Measurements from ENCODE around the gene SNX24.

DNA sequence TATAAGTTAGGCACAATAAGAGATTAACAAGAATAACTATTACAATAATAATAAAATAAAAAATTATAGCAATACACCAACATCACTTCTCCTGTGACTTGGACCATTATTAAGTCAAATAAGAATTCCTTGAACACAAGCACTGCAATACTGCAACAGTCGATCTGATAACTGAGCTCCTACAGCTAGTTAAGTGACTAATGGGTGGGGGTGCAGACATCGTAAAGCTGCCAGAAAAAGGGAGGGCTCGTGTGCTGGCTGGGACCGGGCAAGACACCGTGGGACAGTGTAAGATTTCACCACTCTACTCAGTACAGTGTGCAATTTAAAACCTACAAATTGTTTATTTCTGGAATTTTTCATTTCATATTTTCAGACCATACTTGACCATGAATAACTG, 78.8 kb downstream of the SNX24 start:
- no peak for TF ChIP-seq ZNF175 (tag by site-specific recombination; IDR thresholded peaks at IDR 0.05)
- TF ChIP-seq ZNF302 (tag by site-specific recombination; IDR thresholded peaks at IDR 0.05; ENCODE audit: low read depth): no peak
- TF ChIP-seq ZBTB49 (tag by site-specific recombination; IDR thresholded peaks at IDR 0.05; ENCODE audit: low read depth): no peak
- no peak for TF ChIP-seq OSR2 (tag by site-specific recombination; IDR thresholded peaks at IDR 0.05)
- TF ChIP-seq, protein P1, sequence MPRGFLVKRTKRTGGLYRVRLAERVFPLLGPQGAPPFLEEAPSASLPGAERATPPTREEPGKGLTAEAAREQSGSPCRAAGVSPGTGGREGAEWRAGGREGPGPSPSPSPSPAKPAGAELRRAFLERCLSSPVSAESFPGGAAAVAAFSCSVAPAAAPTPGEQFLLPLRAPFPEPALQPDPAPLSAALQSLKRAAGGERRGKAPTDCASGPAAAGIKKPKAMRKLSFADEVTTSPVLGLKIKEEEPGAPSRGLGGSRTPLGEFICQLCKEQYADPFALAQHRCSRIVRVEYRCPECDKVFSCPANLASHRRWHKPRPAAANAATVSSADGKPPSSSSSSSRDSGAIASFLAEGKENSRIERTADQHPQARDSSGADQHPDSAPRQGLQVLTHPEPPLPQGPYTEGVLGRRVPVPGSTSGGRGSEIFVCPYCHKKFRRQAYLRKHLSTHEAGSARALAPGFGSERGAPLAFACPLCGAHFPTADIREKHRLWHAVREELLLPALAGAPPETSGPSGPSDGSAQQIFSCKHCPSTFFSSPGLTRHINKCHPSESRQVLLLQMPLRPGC (tag by site-specific recombination; IDR thresholded peaks at IDR 0.05): no peak
- no peak for TF ChIP-seq ZBTB20 (tag by site-specific recombination; IDR thresholded peaks at IDR 0.05)
- TF ChIP-seq, protein P2, sequence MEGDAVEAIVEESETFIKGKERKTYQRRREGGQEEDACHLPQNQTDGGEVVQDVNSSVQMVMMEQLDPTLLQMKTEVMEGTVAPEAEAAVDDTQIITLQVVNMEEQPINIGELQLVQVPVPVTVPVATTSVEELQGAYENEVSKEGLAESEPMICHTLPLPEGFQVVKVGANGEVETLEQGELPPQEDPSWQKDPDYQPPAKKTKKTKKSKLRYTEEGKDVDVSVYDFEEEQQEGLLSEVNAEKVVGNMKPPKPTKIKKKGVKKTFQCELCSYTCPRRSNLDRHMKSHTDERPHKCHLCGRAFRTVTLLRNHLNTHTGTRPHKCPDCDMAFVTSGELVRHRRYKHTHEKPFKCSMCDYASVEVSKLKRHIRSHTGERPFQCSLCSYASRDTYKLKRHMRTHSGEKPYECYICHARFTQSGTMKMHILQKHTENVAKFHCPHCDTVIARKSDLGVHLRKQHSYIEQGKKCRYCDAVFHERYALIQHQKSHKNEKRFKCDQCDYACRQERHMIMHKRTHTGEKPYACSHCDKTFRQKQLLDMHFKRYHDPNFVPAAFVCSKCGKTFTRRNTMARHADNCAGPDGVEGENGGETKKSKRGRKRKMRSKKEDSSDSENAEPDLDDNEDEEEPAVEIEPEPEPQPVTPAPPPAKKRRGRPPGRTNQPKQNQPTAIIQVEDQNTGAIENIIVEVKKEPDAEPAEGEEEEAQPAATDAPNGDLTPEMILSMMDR (tag by site-specific recombination; IDR thresholded peaks at IDR 0.05): no peak
- no peak for TF ChIP-seq SP7 (tag by site-specific recombination; IDR thresholded peaks at IDR 0.05)
- no peak for TF ChIP-seq TRIM28 (IDR thresholded peaks at IDR 0.05; ENCODE audit: borderline replicate concordance, low read length)
- no peak for TF ChIP-seq ZNF792 (tag by site-specific recombination; IDR thresholded peaks at IDR 0.05)
- TF ChIP-seq, protein P3, sequence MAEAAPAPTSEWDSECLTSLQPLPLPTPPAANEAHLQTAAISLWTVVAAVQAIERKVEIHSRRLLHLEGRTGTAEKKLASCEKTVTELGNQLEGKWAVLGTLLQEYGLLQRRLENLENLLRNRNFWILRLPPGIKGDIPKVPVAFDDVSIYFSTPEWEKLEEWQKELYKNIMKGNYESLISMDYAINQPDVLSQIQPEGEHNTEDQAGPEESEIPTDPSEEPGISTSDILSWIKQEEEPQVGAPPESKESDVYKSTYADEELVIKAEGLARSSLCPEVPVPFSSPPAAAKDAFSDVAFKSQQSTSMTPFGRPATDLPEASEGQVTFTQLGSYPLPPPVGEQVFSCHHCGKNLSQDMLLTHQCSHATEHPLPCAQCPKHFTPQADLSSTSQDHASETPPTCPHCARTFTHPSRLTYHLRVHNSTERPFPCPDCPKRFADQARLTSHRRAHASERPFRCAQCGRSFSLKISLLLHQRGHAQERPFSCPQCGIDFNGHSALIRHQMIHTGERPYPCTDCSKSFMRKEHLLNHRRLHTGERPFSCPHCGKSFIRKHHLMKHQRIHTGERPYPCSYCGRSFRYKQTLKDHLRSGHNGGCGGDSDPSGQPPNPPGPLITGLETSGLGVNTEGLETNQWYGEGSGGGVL (tag by site-specific recombination; IDR thresholded peaks at IDR 0.05): no peak
- no peak for TF ChIP-seq TCF7L2 (IDR thresholded peaks at IDR 0.05; ENCODE audit: borderline replicate concordance, low read depth, low read length)

All from HEK293 (cell line).